Ishikawa (cell line): ENCODE data around the gene PDZK1IP1.

Source experiments
- CEBPB ChIP-seq: IDR thresholded peaks from 2 replicates; pipeline ENCODE4 v1.6.1; 2012
- CREB1 ChIP-seq: IDR thresholded peaks from 2 replicates; pipeline ENCODE4 v1.6.1; 2012; ENCODE audit warnings: low read depth
- EGR1 ChIP-seq: IDR thresholded peaks from 2 replicates; pipeline ENCODE4 v1.6.1; 2012
- EP300 ChIP-seq: IDR thresholded peaks from 2 replicates; pipeline ENCODE4 v1.6.1; 2012; ENCODE audit warnings: borderline replicate concordance
- FOXM1 ChIP-seq: IDR thresholded peaks from 2 replicates; pipeline ENCODE4 v1.6.1; 2012; ENCODE audit warnings: low read depth, borderline replicate concordance
- MAX ChIP-seq: IDR thresholded peaks from 2 replicates; pipeline ENCODE4 v1.6.1; 2012
- NFIC ChIP-seq: IDR thresholded peaks from 2 replicates; pipeline ENCODE4 v1.6.1; 2012
- RAD21 ChIP-seq: IDR thresholded peaks from 2 replicates; pipeline ENCODE4 v1.6.1; 2012; ENCODE audit warnings: low read depth
- REST ChIP-seq: IDR thresholded peaks from 2 replicates; pipeline ENCODE4 v1.6.1; 2012; ENCODE audit warnings: low read depth, mild to moderate bottlenecking
- TAF1 ChIP-seq: IDR thresholded peaks from 2 replicates; pipeline ENCODE4 v1.6.1; 2012; ENCODE audit warnings: low read depth, mild to moderate bottlenecking
- TCF12 ChIP-seq: IDR thresholded peaks from 2 replicates; pipeline ENCODE4 v1.6.1; 2012; ENCODE audit warnings: low read depth
- TEAD4 ChIP-seq: IDR thresholded peaks from 2 replicates; pipeline ENCODE4 v1.6.1; 2012
- USF1 ChIP-seq: IDR thresholded peaks from 2 replicates; pipeline ENCODE4 v1.6.1; 2012
- YY1 ChIP-seq: IDR thresholded peaks from 2 replicates; pipeline ENCODE4 v1.6.1; 2012; ENCODE audit warnings: low read depth
- ZBTB7A ChIP-seq: IDR thresholded peaks from 2 replicates; pipeline ENCODE4 v1.6.1; 2012; ENCODE audit warnings: low read depth

PDZK1IP1 gene

GRCh38 chr1:47229031-47229885 is 39.4 kb upstream of the PDZK1IP1 start:
- TF ChIP-seq MAX, result no peak
- TF ChIP-seq TEAD4, result no peak
- TF ChIP-seq NFIC, result no peak
- TF ChIP-seq RAD21, result no peak
- TF ChIP-seq USF1, result no peak
- TF ChIP-seq TCF12, result no peak
- TF ChIP-seq REST, result no peak
- no peak for TF ChIP-seq CEBPB
- no peak for TF ChIP-seq CREB1
- no peak for TF ChIP-seq EP300
- TF ChIP-seq FOXM1, result no peak
- no peak for TF ChIP-seq EGR1
- no peak for TF ChIP-seq ZBTB7A
- TF ChIP-seq YY1, result no peak
- no peak for TF ChIP-seq TAF1

- TF ChIP-seq NFIC (no peak), EP300 (no peak), TCF12 (no peak), TEAD4 (no peak)
Measured at GRCh38 chr1:47228644-47229030, 38.8 kb upstream of the PDZK1IP1 start.

- no peak for TF ChIP-seq FOXM1
- TF ChIP-seq RAD21, result no peak
- no peak for TF ChIP-seq USF1
- TF ChIP-seq CEBPB, result no peak
- TF ChIP-seq TEAD4, result no peak
- TF ChIP-seq CREB1, result no peak
- no peak for TF ChIP-seq MAX
Measured at GRCh38 chr1:47227341-47228232, 37.8 kb upstream of the PDZK1IP1 start.

GRCh38 chr1:47226839-47227215 is 37.0 kb upstream of the PDZK1IP1 start:
- TF ChIP-seq EP300 (no peak), CEBPB (no peak), REST (no peak), MAX (no peak), RAD21 (no peak), TAF1 (no peak), ZBTB7A (no peak), TEAD4 (no peak)

- no peak for TF ChIP-seq YY1
- TF ChIP-seq EP300, result no peak
- no peak for TF ChIP-seq RAD21
- no peak for TF ChIP-seq USF1
- no peak for TF ChIP-seq REST
- no peak for TF ChIP-seq ZBTB7A
- no peak for TF ChIP-seq CREB1
- no peak for TF ChIP-seq MAX
- no peak for TF ChIP-seq TAF1
- no peak for TF ChIP-seq TEAD4
- TF ChIP-seq EGR1, result no peak
- no peak for TF ChIP-seq TCF12
- no peak for TF ChIP-seq NFIC
Measured at GRCh38 chr1:47226121-47226838, 36.4 kb upstream of the PDZK1IP1 start.
